GM12878 (cell line): ENCODE data around the gene SHMT2.

Source experiments
- CTCF ChIP-seq, 3 experiments: IDR thresholded peaks in 2 of 3; conservative IDR thresholded peaks in 1 of 3; 2 replicates each; pipeline ENCODE4 v1.5.1; 2011; ENCODE audit warnings: low read depth in 3 of 3, low read length in 3 of 3, mild to moderate bottlenecking in 3 of 3, control low read depth in 2 of 3, moderate library complexity in 2 of 3, inconsistent platforms in 1 of 3, mixed read lengths in 1 of 3; ENCODE audit not compliant: control insufficient read depth in 2 of 3, insufficient read depth in 1 of 3; ENCODE audit errors: extremely low read depth in 1 of 3
- POLR2A ChIP-seq: IDR thresholded peaks from 2 replicates; pipeline ENCODE4 v1.6.1; 2011; ENCODE audit warnings: low read depth, mild to moderate bottlenecking, low read length
- RAD21 ChIP-seq: IDR thresholded peaks from 2 replicates; pipeline ENCODE4 v1.6.1; 2011; ENCODE audit warnings: mild to moderate bottlenecking, low read depth, low read length, moderate library complexity; ENCODE audit not compliant: insufficient read depth
- SUZ12 ChIP-seq: fragments of 200-600 bp; sonication (generic); IDR thresholded peaks from one replicate; pipeline ENCODE4 v1.6.1; 2018; ENCODE audit warnings: antibody characterized with exemption, mild to moderate bottlenecking; ENCODE audit not compliant: unreplicated experiment

- no peak for TF ChIP-seq RAD21
- TF ChIP-seq CTCF (IDR thresholded peaks at IDR 0.05 in 2 of 3, conservative IDR thresholded peaks at IDR 0.05 in 1 of 3; ENCODE audit: control insufficient read depth in 2 of 3, extremely low read depth in 1 of 3, insufficient read depth in 1 of 3, low read depth in 3 of 3, low read length in 3 of 3) = no peak
- TF ChIP-seq SUZ12 = no peak
- TF ChIP-seq POLR2A = no peak
Measured at GRCh38 chr12:57272337-57273151, 43.0 kb downstream of the SHMT2 start.
